DLD1 (cell line): ENCODE results near the gene PCDHA7.
"Not testable (repeated sequence)": the region's sequence is repeated elsewhere in the genome, so short reads cannot be mapped to it uniquely, and the experiment has no call there.

Experiments
- in situ Hi-C: cut with HindIII; loops from 2 replicates; pipeline ENCODE4 v1.10.0; 2017; ENCODE audit warnings: low sequenced_read_pairs

PCDHA7 gene

GRCh38 chr5:140833993-140834392, at the start of gene PCDHA7:
Gene PCDHA7 (plus strand): TSS chr5:140834269. CDS start chr5:140834384, 115 bp downstream.
- in situ Hi-C loops: no loop called here

- in situ Hi-C loops: no loop called here
Observed at GRCh38 chr5:140785905-140786686, 48.0 kb upstream of the PCDHA7 start, which contains the start of gene PCDHA1. Gene PCDHA1 (plus strand): TSS chr5:140786140.

GRCh38 chr5:140787422-140787821, 46.6 kb upstream of the PCDHA7 start:
- in situ Hi-C loops: not testable (repeated sequence)

GRCh38 chr5:140787849-140788504, 46.1 kb upstream of the PCDHA7 start:
- in situ Hi-C loops: not testable (repeated sequence)

GRCh38 chr5:140791089-140791488, 43.0 kb upstream of the PCDHA7 start:
- in situ Hi-C loops: no loop called here

- in situ Hi-C loops: no loop called here
Observed at GRCh38 chr5:140794595-140795258, 39.3 kb upstream of the PCDHA7 start, which contains the start of gene PCDHA2. Gene PCDHA2 (plus strand): TSS chr5:140794852.

- in situ Hi-C loops: no loop called here
Observed at GRCh38 chr5:140795259-140795641, 38.8 kb upstream of the PCDHA7 start.

- in situ Hi-C loops: not testable (repeated sequence)
Observed at GRCh38 chr5:140796072-140796717, 37.9 kb upstream of the PCDHA7 start.

- in situ Hi-C loops: no loop called here
Observed at GRCh38 chr5:140796718-140797095, 37.4 kb upstream of the PCDHA7 start.

GRCh38 chr5:140800816-140801493, 33.1 kb upstream of the PCDHA7 start, which contains the start of gene PCDHA3:
Gene PCDHA3 (plus strand): TSS chr5:140801057.
- in situ Hi-C loops: no loop called here

GRCh38 chr5:140801494-140801841, 32.6 kb upstream of the PCDHA7 start:
- in situ Hi-C loops: no loop called here

GRCh38 chr5:140802381-140802780, 31.7 kb upstream of the PCDHA7 start:
- in situ Hi-C loops: not testable (repeated sequence)

- in situ Hi-C loops: no loop called here
Observed at GRCh38 chr5:140802781-140803271, 31.2 kb upstream of the PCDHA7 start.

- in situ Hi-C loops: no loop called here
Observed at GRCh38 chr5:140806834-140807775, 27.0 kb upstream of the PCDHA7 start, which contains the start of gene PCDHA4. Gene PCDHA4 (plus strand): TSS chr5:140807068.

GRCh38 chr5:140808241-140808888, 25.7 kb upstream of the PCDHA7 start:
- in situ Hi-C loops: not testable (repeated sequence)

- in situ Hi-C loops: no loop called here
Observed at GRCh38 chr5:140808889-140809291, 25.2 kb upstream of the PCDHA7 start.

GRCh38 chr5:140821375-140822280, 12.4 kb upstream of the PCDHA7 start, which contains the start of gene PCDHA5:
Gene PCDHA5 (plus strand): TSS chr5:140821613.
- in situ Hi-C loops: no loop called here

- in situ Hi-C loops: no loop called here
Observed at GRCh38 chr5:140822281-140822629, 11.8 kb upstream of the PCDHA7 start.
